HCEC 1CT (cell line): ENCODE measurements around the gene LIPC.

ENCODE experiments used
- DNase-seq: peaks from one replicate; pipeline ENCODE4 v3.0.0-alpha.2; 2017

Gene LIPC

GRCh38 chr15:58476525-58477162, 44.9 kb downstream of the LIPC start:
- no peak for DNase-seq

GRCh38 chr15:58477170-58477569, 45.4 kb downstream of the LIPC start:
- no peak for DNase-seq

- no peak for DNase-seq
These were observed 46.2 kb downstream of the LIPC start for GRCh38 chr15:58478035-58478434.

GRCh38 chr15:58478579-58478978, 46.8 kb downstream of the LIPC start:
- no peak for DNase-seq

- DNase-seq = no peak
These were observed 48.1 kb downstream of the LIPC start for GRCh38 chr15:58479941-58480340.

GRCh38 chr15:58483376-58483775, 51.6 kb downstream of the LIPC start:
- DNase-seq = no peak

- DNase-seq = no peak
These were observed 53.2 kb downstream of the LIPC start for GRCh38 chr15:58484791-58485600.

GRCh38 chr15:58486062-58486461, 54.3 kb downstream of the LIPC start:
- DNase-seq = no peak

- no peak for DNase-seq
These were observed 54.8 kb downstream of the LIPC start for GRCh38 chr15:58486564-58486963.

- DNase-seq = no peak
These were observed 55.4 kb downstream of the LIPC start for GRCh38 chr15:58487041-58487723.

- DNase-seq = no peak
These were observed 55.9 kb downstream of the LIPC start for GRCh38 chr15:58487724-58488120.

GRCh38 chr15:58489289-58490085, 57.7 kb downstream of the LIPC start:
- DNase-seq = no peak

- no peak for DNase-seq
These were observed 58.5 kb downstream of the LIPC start for GRCh38 chr15:58490086-58490887.

GRCh38 chr15:58490888-58491473, 59.2 kb downstream of the LIPC start:
- DNase-seq = no peak

GRCh38 chr15:58491499-58492202, 59.9 kb downstream of the LIPC start:
- no peak for DNase-seq

GRCh38 chr15:58492661-58493397, 61.0 kb downstream of the LIPC start:
- DNase-seq = no peak

GRCh38 chr15:58494567-58494966, 62.8 kb downstream of the LIPC start:
- DNase-seq = no peak

GRCh38 chr15:58495891-58496408, 64.2 kb downstream of the LIPC start:
- no peak for DNase-seq

- DNase-seq = no peak
These were observed 65.4 kb downstream of the LIPC start for GRCh38 chr15:58497046-58497785.
